Gastroesophageal sphincter (tissue), 3 donors: ENCODE measurements around the gene CYTH1.

Experiments
- CTCF ChIP-seq, 4 experiments: fragments of 200-600 bp in 2 of 4; fragments of 450-650 bp in 2 of 4; sonication (generic) in 1 of 4; IDR thresholded peaks; one replicate each; pipeline ENCODE4 v1.5.1; 2017 to 2019; ENCODE audit warnings: antibody characterized with exemption in 4 of 4, mild to moderate bottlenecking in 2 of 4, moderate library complexity in 2 of 4
- POLR2AphosphoS5 ChIP-seq: sonication (generic); formaldehyde crosslinking; IDR thresholded peaks from one replicate; pipeline ENCODE4 v1.6.1; 2017; ENCODE audit warnings: antibody characterized with exemption

DNA sequence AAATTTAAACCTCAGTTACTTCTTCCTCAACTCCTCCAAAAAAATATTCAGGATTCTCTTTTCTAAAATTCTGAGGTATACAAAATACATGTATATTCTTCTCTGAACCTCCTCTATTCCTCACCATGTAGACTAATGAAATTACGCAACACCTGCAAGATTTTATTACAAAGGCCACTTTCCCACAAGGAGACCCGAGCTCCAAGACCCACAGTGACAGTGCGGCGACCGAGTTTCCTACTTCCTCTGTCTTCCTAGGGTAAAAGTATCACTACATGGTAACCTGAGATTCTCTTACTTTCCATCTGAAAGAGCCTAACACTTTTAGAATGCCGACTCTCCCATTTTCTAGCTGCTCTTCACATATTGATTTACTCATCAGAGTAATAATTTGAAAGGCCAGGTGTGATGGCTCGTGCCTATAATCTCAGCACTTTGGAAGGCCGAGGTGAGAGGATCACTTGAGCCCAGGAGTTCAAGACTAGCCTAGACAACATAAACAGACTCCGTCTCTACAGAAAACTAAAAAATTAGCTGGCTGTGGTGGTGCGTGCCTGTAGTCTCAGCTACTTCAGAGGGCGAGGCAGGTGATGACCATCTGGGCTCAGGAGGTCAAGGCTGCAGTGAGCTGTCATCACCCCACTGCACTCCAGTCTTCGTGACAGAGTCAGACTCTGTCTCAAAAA lies 35.7 kb downstream of the CYTH1 start:
- TF ChIP-seq CTCF (IDR thresholded peaks at IDR 0.05), result no peak
- TF ChIP-seq POLR2AphosphoS5, result no peak
